SK-N-SH treated with all-trans-retinoic acid at 6 μM for 48 hours (cell line): Measurements from ENCODE around the gene PLCB2.

Source experiments
- PPARA ChIP-seq: fragments of 250-450 bp; sonication (Bioruptor Pico); IDR thresholded peaks from 2 replicates; pipeline ENCODE4 v1.5.0; 2020; ENCODE audit warnings: mild to moderate bottlenecking, borderline replicate concordance
- SNAI2 ChIP-seq: fragments of 250-450 bp; sonication (Bioruptor Pico); IDR thresholded peaks from 2 replicates; pipeline ENCODE4 v1.5.0; 2020; ENCODE audit warnings: mild to moderate bottlenecking, moderate library complexity
- ZFP3 ChIP-seq: fragments of 250-450 bp; sonication (Bioruptor Pico); IDR thresholded peaks from 2 replicates; pipeline ENCODE4 v1.5.0; 2020; ENCODE audit warnings: mild to moderate bottlenecking, moderate library complexity
- ZNF565 ChIP-seq: fragments of 450-650 bp; formaldehyde crosslinking; conservative IDR thresholded peaks from 2 replicates; pipeline ENCODE4 v1.5.0; 2020; ENCODE audit warnings: low read depth, mild to moderate bottlenecking, moderate library complexity
- ZNF8 ChIP-seq: fragments of 450-650 bp; formaldehyde crosslinking; IDR thresholded peaks from 2 replicates; pipeline ENCODE4 v1.5.0; 2020; ENCODE audit warnings: mild to moderate bottlenecking, moderate library complexity
- TF ChIP-seq, protein P1 (sequence below): fragments of 250-450 bp; sonication (Bioruptor Pico); IDR thresholded peaks from 2 replicates; pipeline ENCODE4 v1.5.1; 2021; ENCODE audit warnings: mild to moderate bottlenecking, moderate library complexity

DNA sequence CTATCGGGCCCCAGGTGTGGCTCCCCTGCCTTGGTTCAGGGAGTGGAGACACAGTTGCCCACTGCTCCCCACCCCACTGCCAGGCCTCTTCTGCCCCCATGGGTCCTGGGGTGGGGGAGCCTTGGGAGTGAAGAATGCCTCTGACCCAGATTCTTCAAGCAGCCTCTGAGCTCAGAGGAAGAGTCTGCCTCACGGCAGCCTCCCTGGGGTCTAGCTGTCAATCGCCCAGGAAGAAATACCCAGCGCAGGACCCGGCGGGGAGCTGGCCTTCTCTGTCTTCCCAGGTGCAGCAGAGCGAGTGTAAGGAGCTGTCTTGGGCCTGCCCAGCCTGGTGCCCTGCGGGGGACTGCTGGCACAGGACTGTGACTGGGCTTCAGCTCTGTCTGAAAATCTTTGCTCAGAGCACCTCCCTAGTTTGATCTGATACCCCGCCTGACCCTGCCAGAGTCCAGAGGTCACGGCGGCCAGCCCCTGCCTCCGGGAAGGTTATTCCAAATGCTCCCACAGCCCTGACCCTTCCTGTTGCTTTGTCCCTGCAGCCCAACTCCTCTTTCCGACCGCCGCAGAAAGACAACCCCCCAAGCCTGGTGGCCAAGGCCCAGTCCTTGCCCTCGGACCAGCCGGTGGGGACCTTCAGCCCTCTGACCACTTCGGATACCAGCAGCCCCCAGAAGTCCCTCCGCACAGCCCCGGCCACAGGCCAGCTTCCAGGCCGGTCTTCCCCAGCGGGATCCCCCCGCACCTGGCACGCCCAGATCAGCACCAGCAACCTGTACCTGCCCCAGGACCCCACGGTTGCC lies 35.9 kb downstream of the PLCB2 start:
- TF ChIP-seq ZNF565 (CRISPR knock-in tag) (no peak), SNAI2 (no peak), ZFP3 (CRISPR knock-in tag) (no peak), ZNF8 (CRISPR knock-in tag) (no peak), PPARA (CRISPR knock-in tag) (no peak)
- TF ChIP-seq, protein P1, sequence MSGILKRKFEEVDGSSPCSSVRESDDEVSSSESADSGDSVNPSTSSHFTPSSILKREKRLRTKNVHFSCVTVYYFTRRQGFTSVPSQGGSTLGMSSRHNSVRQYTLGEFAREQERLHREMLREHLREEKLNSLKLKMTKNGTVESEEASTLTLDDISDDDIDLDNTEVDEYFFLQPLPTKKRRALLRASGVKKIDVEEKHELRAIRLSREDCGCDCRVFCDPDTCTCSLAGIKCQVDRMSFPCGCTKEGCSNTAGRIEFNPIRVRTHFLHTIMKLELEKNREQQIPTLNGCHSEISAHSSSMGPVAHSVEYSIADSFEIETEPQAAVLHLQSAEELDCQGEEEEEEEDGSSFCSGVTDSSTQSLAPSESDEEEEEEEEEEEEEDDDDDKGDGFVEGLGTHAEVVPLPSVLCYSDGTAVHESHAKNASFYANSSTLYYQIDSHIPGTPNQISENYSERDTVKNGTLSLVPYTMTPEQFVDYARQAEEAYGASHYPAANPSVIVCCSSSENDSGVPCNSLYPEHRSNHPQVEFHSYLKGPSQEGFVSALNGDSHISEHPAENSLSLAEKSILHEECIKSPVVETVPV, result no peak
